Sigmoid colon (tissue), 7 donors: ENCODE data around the gene PLA2G6. TPM values are rescaled to one million over a fixed set of nuclear protein-coding genes. Genes with fewer than 3 reads are reported as not detected.

Experiments used
- DNase-seq: peaks from one replicate; pipeline ENCODE4 v3.0.0-alpha.2; 2019
- H3K27ac ChIP-seq, 4 donors: fragments of 200-600 bp; sonication (generic); one replicate each; pipeline ENCODE4 v1.5.1; 2016 to 2019; ENCODE audit warnings: mild to moderate bottlenecking in 1 of 4
- H3K27me3 ChIP-seq, 3 donors: fragments of 200-600 bp; sonication (generic); one replicate each; pipeline ENCODE4 v1.5.1; 2019; ENCODE audit warnings: mild to moderate bottlenecking in 1 of 3
- H3K36me3 ChIP-seq, 4 donors: fragments of 200-600 bp; sonication (generic); one replicate each; pipeline ENCODE4 v1.5.1; 2016 to 2019
- H3K4me1 ChIP-seq, 4 donors: fragments of 200-600 bp; sonication (generic); one replicate each; pipeline ENCODE4 v1.5.1; 2017 to 2019
- H3K4me3 ChIP-seq, 4 donors: fragments of 200-600 bp; sonication (generic); one replicate each; pipeline ENCODE4 v1.5.1; 2017 to 2019; ENCODE audit warnings: mild to moderate bottlenecking in 2 of 4, moderate library complexity in 1 of 4
- H3K9me3 ChIP-seq, 4 donors: fragments of 200-600 bp in 3 of 4; sonication (generic) in 3 of 4; one replicate each; pipeline versions ENCODE4 v1.5.1 to v1.6.1; 2013 to 2019
- EP300 ChIP-seq, 4 donors: sonication (generic); formaldehyde crosslinking; IDR thresholded peaks; one replicate each; pipeline ENCODE4 v1.6.1; 2017; ENCODE audit warnings: antibody characterized with exemption in 4 of 4
- POLR2A ChIP-seq, 2 donors: fragments of 450-650 bp; IDR thresholded peaks; one replicate each; pipeline ENCODE4 v1.6.1; 2016; ENCODE audit warnings: antibody characterized with exemption in 2 of 2, mild to moderate bottlenecking in 2 of 2, moderate library complexity in 2 of 2
- POLR2AphosphoS5 ChIP-seq, 4 donors: sonication (generic); formaldehyde crosslinking; IDR thresholded peaks; one replicate each; pipeline ENCODE4 v1.6.1; 2017; ENCODE audit warnings: antibody characterized with exemption in 4 of 4
- WGBS, 2 donors: extraction: QIAGEN DNeasy Blood & Tissue Kit; methylation state at CpG; one replicate each; pipeline ENCODE4 v1.1.7; 2013; 5-methylcytosine and 5-hydroxymethylcytosine counted together
- intact Hi-C: fragments of 100-400 bp; cut with DNase I; formaldehyde crosslinking; loops from one replicate; pipeline ENCODE4 v1.15.1; 2023
- polyA plus RNA-seq, 3 donors: library from polyadenylated mRNA; stranded (reverse); fragments of 200-250 nt; gene quantifications; one replicate each; pipeline ENCODE4 v1.2.3, GENCODE V29; 2013
- total RNA-seq, 4 donors: library from RNA; depleted of rRNA; stranded (reverse); fragments of >200 nt; gene quantifications; one replicate each; pipeline ENCODE4 v1.1.0, GENCODE V29; 2016
- TF ChIP-seq, protein P1 (sequence below), 4 experiments: fragments of 450-650 bp in 3 of 4; fragments of 200-600 bp in 1 of 4; IDR thresholded peaks; one replicate each; pipeline ENCODE4 v1.5.1; 2016 to 2019; ENCODE audit warnings: antibody characterized with exemption in 4 of 4, mild to moderate bottlenecking in 3 of 4, moderate library complexity in 2 of 4
- donor health status: healthy with polysubstance abuse.
- donor health status: Bipolar disorder and iron deficiency.
- donor health status: healthy.

Gene PLA2G6
- total and polyA plus RNA-seq, 7 donors: 6.6 to 36.2 (median 19.4) TPM

GRCh38 chr22:38228326-38228872 lies 46.8 kb upstream of the PLA2G6 start:
- no peak overlapping the region for H3K4me3 ChIP-seq

GRCh38 chr22:38226853-38227649 lies 45.4 kb upstream of the PLA2G6 start:
- no peak for TF ChIP-seq EP300 (IDR thresholded peaks at IDR 0.05)
- TF ChIP-seq POLR2A (IDR thresholded peaks at IDR 0.05): no peak
- TF ChIP-seq POLR2AphosphoS5 (IDR thresholded peaks at IDR 0.05): no peak
- TF ChIP-seq, protein P1, sequence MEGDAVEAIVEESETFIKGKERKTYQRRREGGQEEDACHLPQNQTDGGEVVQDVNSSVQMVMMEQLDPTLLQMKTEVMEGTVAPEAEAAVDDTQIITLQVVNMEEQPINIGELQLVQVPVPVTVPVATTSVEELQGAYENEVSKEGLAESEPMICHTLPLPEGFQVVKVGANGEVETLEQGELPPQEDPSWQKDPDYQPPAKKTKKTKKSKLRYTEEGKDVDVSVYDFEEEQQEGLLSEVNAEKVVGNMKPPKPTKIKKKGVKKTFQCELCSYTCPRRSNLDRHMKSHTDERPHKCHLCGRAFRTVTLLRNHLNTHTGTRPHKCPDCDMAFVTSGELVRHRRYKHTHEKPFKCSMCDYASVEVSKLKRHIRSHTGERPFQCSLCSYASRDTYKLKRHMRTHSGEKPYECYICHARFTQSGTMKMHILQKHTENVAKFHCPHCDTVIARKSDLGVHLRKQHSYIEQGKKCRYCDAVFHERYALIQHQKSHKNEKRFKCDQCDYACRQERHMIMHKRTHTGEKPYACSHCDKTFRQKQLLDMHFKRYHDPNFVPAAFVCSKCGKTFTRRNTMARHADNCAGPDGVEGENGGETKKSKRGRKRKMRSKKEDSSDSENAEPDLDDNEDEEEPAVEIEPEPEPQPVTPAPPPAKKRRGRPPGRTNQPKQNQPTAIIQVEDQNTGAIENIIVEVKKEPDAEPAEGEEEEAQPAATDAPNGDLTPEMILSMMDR (IDR thresholded peaks at IDR 0.05): no peak
- H3K27me3 ChIP-seq: no peaks in the 10 kb centered on the region
- WGBS, 2 donors: 93 to 97% methylated on average over 25 of the region's 25 CpGs
- no peak overlapping the region for H3K4me3 ChIP-seq
- intact Hi-C loops: no loop called here
- H3K4me1 ChIP-seq: peaks cover 0 to 25% (median 15%) of the 10 kb centered on the region in 4 donors
- H3K27ac ChIP-seq: peak overlapping the region in 1 of 4 donors; percentile 85
- peaks cover 21 to 91% (median 32%) of the 10 kb centered on the region in 4 donors for H3K36me3 ChIP-seq
- DNase-seq: no peak
- no peaks in the 10 kb centered on the region for H3K9me3 ChIP-seq

More at GRCh38 chr22:38228326-38228872, 46.8 kb upstream of the PLA2G6 start:
- Histone ChIP-seq H3K9me3 (no peaks in the 10 kb centered on the region), H3K36me3 (peaks cover 22 to 93% (median 36%) of the 10 kb centered on the region in 4 donors), H3K27me3 (no peaks in the 10 kb centered on the region), H3K27ac (peak overlapping the region; percentile 59 to 85 (median 73)), H3K4me1 (peaks cover 0 to 25% (median 15%) of the 10 kb centered on the region in 4 donors)
- 25 to 68% methylated on average over 3 of the region's 3 CpGs for whole genome bisulfite sequencing, 2 donors
- intact Hi-C loops: no loop called here
- TF ChIP-seq, protein P1 (IDR thresholded peaks at IDR 0.05): no peak
- TF ChIP-seq POLR2A (IDR thresholded peaks at IDR 0.05) (no peak), EP300 (IDR thresholded peaks at IDR 0.05) (no peak), POLR2AphosphoS5 (IDR thresholded peaks at IDR 0.05) (no peak)
- no peak for DNase-seq

GRCh38 chr22:38223289-38223960 lies 41.8 kb upstream of the PLA2G6 start:
- peaks cover 0 to 29% (median 24%) of the 10 kb centered on the region in 4 donors for H3K4me1 ChIP-seq
- TF ChIP-seq POLR2AphosphoS5 (IDR thresholded peaks at IDR 0.05) (no peak), POLR2A (IDR thresholded peaks at IDR 0.05) (no peak)
- 74 to 82% methylated on average over 12 of the region's 12 CpGs for WGBS, 2 donors
- H3K9me3 ChIP-seq: no peaks in the 10 kb centered on the region
- no peak for DNase-seq
- peaks cover 10 to 74% (median 24%) of the 10 kb centered on the region in 4 donors for H3K36me3 ChIP-seq
- intact Hi-C loops: no loop called here
- no peaks in the 10 kb centered on the region for H3K27me3 ChIP-seq
- no peak overlapping the region for H3K4me3 ChIP-seq
- H3K27ac ChIP-seq: peak overlapping the region in 2 of 4 donors; percentile 11 to 91

- no peak for DNase-seq
- Histone ChIP-seq H3K36me3 (peaks cover 10 to 67% (median 24%) of the 10 kb centered on the region in 4 donors), H3K4me3 (no peak overlapping the region), H3K27me3 (no peaks in the 10 kb centered on the region), H3K27ac (peak overlapping the region in 2 of 4 donors; percentile 11 to 91), H3K9me3 (no peaks in the 10 kb centered on the region), H3K4me1 (peaks cover 0 to 31% (median 27%) of the 10 kb centered on the region in 4 donors)
- WGBS, 2 donors: 37 to 56% methylated on average over 8 of the region's 8 CpGs
- intact Hi-C loops: no loop called here
- TF ChIP-seq POLR2A (IDR thresholded peaks at IDR 0.05): no peak
- TF ChIP-seq, protein P1 (IDR thresholded peaks at IDR 0.05): no peak
- no peak for TF ChIP-seq POLR2AphosphoS5 (IDR thresholded peaks at IDR 0.05)
- no peak for TF ChIP-seq EP300 (IDR thresholded peaks at IDR 0.05)
Observed at GRCh38 chr22:38222797-38223119, 41.1 kb upstream of the PLA2G6 start.
